ENCODE results near the gene HSPB3. TPM values are rescaled to one million over a fixed set of nuclear protein-coding genes. Genes with fewer than 3 reads are reported as not detected.
A peak's percentile ranks its signal among the peaks of the same experiment; 100 is the strongest.

Gene HSPB3
- total RNA-seq, 2 donors from 2014 or later = not detected

DNA sequence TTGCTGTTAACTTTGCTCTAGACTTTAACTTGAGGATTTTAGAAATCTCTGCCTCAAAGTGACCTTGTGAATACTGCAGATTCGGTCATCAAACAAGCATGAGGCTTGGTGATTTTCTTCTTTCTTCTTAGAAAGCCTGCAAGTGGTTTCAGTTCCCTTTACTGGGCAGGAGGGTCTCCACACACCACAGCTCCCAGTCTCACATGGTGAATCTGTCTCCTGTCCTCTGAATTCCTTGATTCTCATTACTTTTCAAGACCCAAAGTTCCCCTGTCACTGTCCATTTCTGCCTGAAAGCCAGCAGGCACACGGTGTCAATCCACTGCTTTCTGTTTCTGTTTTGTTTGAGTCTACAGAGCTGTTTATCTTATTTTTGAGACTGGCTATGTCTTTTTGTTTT lies 14.1 kb downstream of the HSPB3 start:
- H3K36me3 Mint-ChIP-seq (ENCODE audit: low read depth) = no peaks in the 10 kb centered on the region
- H3K4me3 Mint-ChIP-seq = no peak overlapping the region
- no peak for DNase-seq
- H3K4me1 ChIP-seq (ENCODE audit: control insufficient read depth, insufficient read depth, low read length) = peaks cover 16% of the 10 kb centered on the region
- no peaks in the 10 kb centered on the region for H3K27me3 ChIP-seq (ENCODE audit: control insufficient read depth, insufficient read depth, low read length, poor library complexity, severe bottlenecking)
- H3K9me3 ChIP-seq (ENCODE audit: control insufficient read depth, low read length) = no peaks in the 10 kb centered on the region
- H3K36me3 ChIP-seq (ENCODE audit: control insufficient read depth, insufficient read depth, low read length) = no peaks in the 10 kb centered on the region
- peak overlapping the region; percentile 45 for H3K27ac Mint-ChIP-seq
- peak overlapping the region; percentile 61 for H3K4me3 ChIP-seq (ENCODE audit: low read length)
- H3K4me1 Mint-ChIP-seq = peaks cover 21% of the 10 kb centered on the region
- H3K9ac ChIP-seq (ENCODE audit: extremely low read depth, low read length, poor library complexity, severe bottlenecking) = no peak overlapping the region
- no peaks in the 10 kb centered on the region for H3K27me3 Mint-ChIP-seq (ENCODE audit: insufficient read depth)
- H3K27ac ChIP-seq (ENCODE audit: low read depth, low read length) = no peak overlapping the region
- TF ChIP-seq, protein P1, sequence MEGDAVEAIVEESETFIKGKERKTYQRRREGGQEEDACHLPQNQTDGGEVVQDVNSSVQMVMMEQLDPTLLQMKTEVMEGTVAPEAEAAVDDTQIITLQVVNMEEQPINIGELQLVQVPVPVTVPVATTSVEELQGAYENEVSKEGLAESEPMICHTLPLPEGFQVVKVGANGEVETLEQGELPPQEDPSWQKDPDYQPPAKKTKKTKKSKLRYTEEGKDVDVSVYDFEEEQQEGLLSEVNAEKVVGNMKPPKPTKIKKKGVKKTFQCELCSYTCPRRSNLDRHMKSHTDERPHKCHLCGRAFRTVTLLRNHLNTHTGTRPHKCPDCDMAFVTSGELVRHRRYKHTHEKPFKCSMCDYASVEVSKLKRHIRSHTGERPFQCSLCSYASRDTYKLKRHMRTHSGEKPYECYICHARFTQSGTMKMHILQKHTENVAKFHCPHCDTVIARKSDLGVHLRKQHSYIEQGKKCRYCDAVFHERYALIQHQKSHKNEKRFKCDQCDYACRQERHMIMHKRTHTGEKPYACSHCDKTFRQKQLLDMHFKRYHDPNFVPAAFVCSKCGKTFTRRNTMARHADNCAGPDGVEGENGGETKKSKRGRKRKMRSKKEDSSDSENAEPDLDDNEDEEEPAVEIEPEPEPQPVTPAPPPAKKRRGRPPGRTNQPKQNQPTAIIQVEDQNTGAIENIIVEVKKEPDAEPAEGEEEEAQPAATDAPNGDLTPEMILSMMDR (conservative IDR thresholded peaks at IDR 0.05) = no peak
- WGBS, 2 experiments (ENCODE audit: insufficient coverage in 1 of 2, insufficient read length in 1 of 2) = 73 to 100% methylated on average over 1 to 2 of the region's 2 CpGs
- H3K9me3 Mint-ChIP-seq = no peaks in the 10 kb centered on the region

- Mint-ChIP-seq H3K27ac (no peak overlapping the region), H3K27me3 (ENCODE audit: insufficient read depth) (no peaks in the 10 kb centered on the region), H3K36me3 (ENCODE audit: low read depth) (no peaks in the 10 kb centered on the region), H3K9me3 (no peaks in the 10 kb centered on the region), H3K4me3 (no peak overlapping the region), H3K4me1 (peaks cover 21% of the 10 kb centered on the region)
- H3K27ac ChIP-seq (ENCODE audit: low read depth, low read length) = no peak overlapping the region
- H3K27me3 ChIP-seq (ENCODE audit: control insufficient read depth, insufficient read depth, low read length, poor library complexity, severe bottlenecking) = no peaks in the 10 kb centered on the region
- no peak for DNase-seq
- TF ChIP-seq, protein P1 (conservative IDR thresholded peaks at IDR 0.05) = no peak
- no peaks in the 10 kb centered on the region for H3K9me3 ChIP-seq (ENCODE audit: control insufficient read depth, low read length)
- WGBS, 2 experiments (ENCODE audit: insufficient coverage in 1 of 2, insufficient read length in 1 of 2) = 88% methylated on average over 2 of the region's 2 CpGs; no CpG with 5 or more reads in 1 of the 2 experiments
- no peak overlapping the region for H3K9ac ChIP-seq (ENCODE audit: extremely low read depth, low read length, poor library complexity, severe bottlenecking)
- peak overlapping the region; percentile 61 for H3K4me3 ChIP-seq (ENCODE audit: low read length)
- H3K36me3 ChIP-seq (ENCODE audit: control insufficient read depth, insufficient read depth, low read length) = no peaks in the 10 kb centered on the region
- peaks cover 16% of the 10 kb centered on the region for H3K4me1 ChIP-seq (ENCODE audit: control insufficient read depth, insufficient read depth, low read length)
Observed at GRCh38 chr5:54470128-54470527, 14.6 kb downstream of the HSPB3 start.

GRCh38 chr5:54470677-54471076 lies 15.2 kb downstream of the HSPB3 start:
- DNase-seq = no peak
- Histone ChIP-seq H3K27me3 (ENCODE audit: control insufficient read depth, insufficient read depth, low read length, poor library complexity, severe bottlenecking) (no peaks in the 10 kb centered on the region), H3K9ac (ENCODE audit: extremely low read depth, low read length, poor library complexity, severe bottlenecking) (no peak overlapping the region), H3K4me3 (ENCODE audit: low read length) (peak overlapping the region; percentile 61), H3K27ac (ENCODE audit: low read depth, low read length) (no peak overlapping the region), H3K9me3 (ENCODE audit: control insufficient read depth, low read length) (no peaks in the 10 kb centered on the region), H3K4me1 (ENCODE audit: control insufficient read depth, insufficient read depth, low read length) (peaks cover 16% of the 10 kb centered on the region), H3K36me3 (ENCODE audit: control insufficient read depth, insufficient read depth, low read length) (no peaks in the 10 kb centered on the region)
- peaks cover 21% of the 10 kb centered on the region for H3K4me1 Mint-ChIP-seq
- no peaks in the 10 kb centered on the region for H3K36me3 Mint-ChIP-seq (ENCODE audit: low read depth)
- H3K4me3 Mint-ChIP-seq = no peak overlapping the region
- no peak overlapping the region for H3K27ac Mint-ChIP-seq
- TF ChIP-seq, protein P1 (conservative IDR thresholded peaks at IDR 0.05) = no peak
- 100% methylated on average over 1 of the region's 1 CpG; no CpG with 5 or more reads in 1 of the 2 experiments for WGBS, 2 experiments (ENCODE audit: insufficient coverage in 1 of 2, insufficient read length in 1 of 2)
- H3K27me3 Mint-ChIP-seq (ENCODE audit: insufficient read depth) = no peaks in the 10 kb centered on the region
- no peaks in the 10 kb centered on the region for H3K9me3 Mint-ChIP-seq
